Stimulated activated naive B cell treated with anti-CD40 and anti-IgM and Interleukin-4, amounts not matched to agents 10 μg/mL and 1 μg/mL and 100 μg/mL, for 72 hours (primary cell): Measurements from ENCODE around the gene ASB12.
A peak's percentile ranks its signal among the peaks of the same experiment; 100 is the strongest.
"Not testable (repeated sequence)": the region's sequence is repeated elsewhere in the genome, so short reads cannot be mapped to it uniquely, and the experiment has no call there.

ENCODE experiments used
- ATAC-seq, 2 donors: fragments of 150-1000 bp; cut with Tn5 transposase; replicated peaks; 2 replicates each; pipeline ENCODE4 v1.10.0; 2021; ENCODE audit warnings: moderate library complexity in 1 of 2
- DNase-seq: peaks from one replicate; pipeline ENCODE4 v3.0.0; 2021
- H3K27ac Mint-ChIP-seq: one replicate; pipeline ENCODE4 v1.8.0; 2022; ENCODE audit warnings: mild to moderate bottlenecking, mixed read lengths
- H3K27me3 Mint-ChIP-seq, 2 donors: one replicate each; pipeline ENCODE4 v1.8.0; 2022; ENCODE audit warnings: mixed read lengths in 2 of 2
- H3K36me3 Mint-ChIP-seq, 2 donors: one replicate each; pipeline ENCODE4 v1.8.0; 2022; ENCODE audit warnings: mixed read lengths in 2 of 2, mild to moderate bottlenecking in 1 of 2
- H3K4me1 Mint-ChIP-seq, 2 donors: one replicate each; pipeline ENCODE4 v1.8.0; 2022; ENCODE audit warnings: mixed read lengths in 2 of 2, mild to moderate bottlenecking in 1 of 2
- H3K4me3 Mint-ChIP-seq, 2 donors: one replicate each; pipeline ENCODE4 v1.8.0; 2022; ENCODE audit warnings: mild to moderate bottlenecking in 2 of 2, mixed read lengths in 2 of 2, moderate library complexity in 1 of 2
- H3K9me3 Mint-ChIP-seq, 2 donors: one replicate each; pipeline ENCODE4 v1.8.0; 2022; ENCODE audit warnings: mixed read lengths in 2 of 2, mild to moderate bottlenecking in 1 of 2

Gene ASB12, protein sequence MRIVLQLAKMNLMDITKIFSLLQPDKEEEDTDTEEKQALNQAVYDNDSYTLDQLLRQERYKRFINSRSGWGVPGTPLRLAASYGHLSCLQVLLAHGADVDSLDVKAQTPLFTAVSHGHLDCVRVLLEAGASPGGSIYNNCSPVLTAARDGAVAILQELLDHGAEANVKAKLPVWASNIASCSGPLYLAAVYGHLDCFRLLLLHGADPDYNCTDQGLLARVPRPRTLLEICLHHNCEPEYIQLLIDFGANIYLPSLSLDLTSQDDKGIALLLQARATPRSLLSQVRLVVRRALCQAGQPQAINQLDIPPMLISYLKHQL

DNA sequence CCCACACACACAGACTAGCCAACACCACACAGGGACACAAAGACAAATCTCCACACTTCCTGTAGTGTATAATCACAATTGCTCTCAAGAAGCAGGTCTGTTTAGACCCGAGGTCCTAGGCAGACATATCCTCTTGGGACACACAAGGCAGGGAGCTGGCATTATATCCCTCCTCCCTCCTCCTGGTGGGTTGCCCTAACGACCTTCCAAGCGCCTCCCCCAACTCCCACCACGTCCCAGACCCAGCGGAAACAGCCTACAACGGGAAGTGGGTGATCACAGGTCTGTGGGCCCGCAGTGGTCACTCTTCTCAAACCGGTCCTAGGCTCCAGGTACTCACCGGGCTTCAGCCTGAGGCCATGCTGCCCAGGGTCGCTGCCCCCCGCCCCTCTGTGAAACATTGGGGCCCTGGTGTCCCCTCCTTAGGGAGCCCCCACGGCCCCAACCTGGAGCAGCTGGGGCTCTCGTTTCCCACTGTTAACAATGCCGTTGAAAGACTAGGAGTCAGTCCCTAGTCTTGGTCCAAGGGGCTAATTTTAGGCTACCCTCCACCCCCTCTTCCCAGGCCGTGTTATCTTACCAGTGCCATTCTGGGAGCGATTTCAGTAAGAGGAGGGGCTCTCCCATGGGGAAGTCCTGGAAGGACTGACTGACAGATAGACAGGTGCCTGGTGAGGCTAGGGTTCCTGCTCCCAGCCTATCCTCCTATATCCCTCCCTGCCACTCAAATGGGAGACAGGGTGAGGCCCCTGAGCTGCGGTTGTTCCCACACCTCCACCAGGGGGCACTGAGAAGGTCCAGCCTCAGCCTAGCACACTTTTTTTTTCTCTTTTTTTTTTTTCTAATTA, at the start of gene ASB12:
Gene ASB12, minus strand, starts transcription at position 485 of the 848 bp plus-strand sequence. CDS start 4,957 bp downstream, outside the sequence.
- H3K4me3 Mint-ChIP-seq = no peak within 1 kb of the TSS
- H3K36me3 Mint-ChIP-seq = no peaks in the 10 kb centered on the region
- no peak for DNase-seq
- H3K4me1 Mint-ChIP-seq = no peaks in the 10 kb centered on the region
- peaks cover 6 to 10% of the 10 kb centered on the region in 2 donors for H3K9me3 Mint-ChIP-seq
- ATAC-seq = no peak
- H3K27me3 Mint-ChIP-seq = peaks cover 0 to 9% of the 10 kb centered on the region in 2 donors
- no peak within 1 kb of the TSS for H3K27ac Mint-ChIP-seq

DNA sequence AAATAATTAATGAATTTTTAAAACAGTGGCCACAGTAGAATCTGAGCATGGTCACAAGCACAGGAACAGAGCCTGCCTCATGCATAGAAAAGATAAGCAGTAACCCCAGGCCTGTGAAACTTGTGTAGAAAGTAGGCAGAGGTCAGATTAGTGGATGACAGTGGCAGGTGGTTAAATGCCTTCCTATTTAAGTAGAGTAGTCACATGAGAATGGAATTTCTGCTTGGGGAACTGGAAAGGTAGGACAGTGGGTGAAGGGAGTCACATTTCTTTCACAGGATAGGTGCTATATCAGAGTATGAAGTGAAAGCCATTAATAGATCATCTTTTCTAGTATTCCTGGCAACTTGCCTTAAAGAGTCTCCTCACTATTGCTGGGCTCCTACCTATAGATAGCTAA, 34.9 kb upstream of the ASB12 start:
- Mint-ChIP-seq H3K4me1 (no peaks in the 10 kb centered on the region), H3K27ac (no peak overlapping the region), H3K27me3 (no peaks in the 10 kb centered on the region), H3K4me3 (no peak overlapping the region), H3K36me3 (peaks cover 6 to 8% of the 10 kb centered on the region in 2 donors), H3K9me3 (no peaks in the 10 kb centered on the region)
- no peak for DNase-seq
- ATAC-seq = no peak

DNA sequence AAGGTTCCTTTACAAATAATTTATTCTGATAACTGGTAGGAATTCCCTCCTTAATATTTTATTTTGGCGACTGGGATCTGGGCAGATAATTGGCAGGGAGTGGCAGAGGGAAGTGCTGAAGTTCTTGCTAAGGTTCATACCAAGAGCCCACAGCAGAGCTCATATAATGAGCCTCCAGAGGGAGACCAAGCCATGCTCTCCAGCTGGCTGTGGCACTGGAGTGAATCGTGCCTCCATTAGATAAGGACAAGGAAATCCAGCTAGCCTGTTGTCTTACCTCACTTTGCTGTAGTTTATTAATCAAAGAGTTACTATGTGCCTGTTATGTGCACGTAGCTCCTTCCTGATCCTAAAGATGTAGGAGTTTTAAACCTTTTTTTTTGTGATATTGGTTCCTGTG, 1.3 kb downstream of the ASB12 start:
- H3K4me3 Mint-ChIP-seq = no peak overlapping the region
- no peak for ATAC-seq
- no peak overlapping the region for H3K27ac Mint-ChIP-seq
- H3K4me1 Mint-ChIP-seq = no peaks in the 10 kb centered on the region
- no peaks in the 10 kb centered on the region for H3K36me3 Mint-ChIP-seq
- DNase-seq = no peak
- peaks cover 6 to 10% of the 10 kb centered on the region in 2 donors for H3K9me3 Mint-ChIP-seq
- peaks cover 0 to 9% of the 10 kb centered on the region in 2 donors for H3K27me3 Mint-ChIP-seq

DNA sequence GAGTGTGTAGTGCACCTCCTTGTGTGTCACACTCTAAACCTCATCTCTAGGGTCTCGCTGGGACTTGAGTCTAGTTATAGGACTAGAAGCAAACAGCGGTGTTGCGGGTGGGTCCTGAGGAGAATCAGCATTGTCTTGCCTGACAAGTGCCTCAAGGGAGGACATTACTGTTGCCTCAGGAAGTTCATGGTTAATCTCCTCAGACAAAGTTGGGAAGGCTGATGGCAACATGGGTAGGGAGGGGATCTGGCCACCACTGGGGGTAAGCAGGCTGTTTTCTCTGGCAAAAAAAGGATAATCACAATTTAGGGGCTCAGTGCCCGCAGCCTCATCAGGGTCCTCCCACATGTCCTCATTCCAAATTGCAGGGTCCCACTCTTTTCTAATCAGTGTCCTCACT, 12.4 kb downstream of the ASB12 start:
- Mint-ChIP-seq H3K27me3 (no peaks in the 10 kb centered on the region), H3K27ac (no peak overlapping the region), H3K4me3 (no peak overlapping the region), H3K4me1 (peaks cover 0 to 12% of the 10 kb centered on the region in 2 donors), H3K36me3 (peaks cover 0 to 1% of the 10 kb centered on the region in 2 donors), H3K9me3 (no peaks in the 10 kb centered on the region)
- ATAC-seq (no peak), DNase-seq (no peak)

DNA sequence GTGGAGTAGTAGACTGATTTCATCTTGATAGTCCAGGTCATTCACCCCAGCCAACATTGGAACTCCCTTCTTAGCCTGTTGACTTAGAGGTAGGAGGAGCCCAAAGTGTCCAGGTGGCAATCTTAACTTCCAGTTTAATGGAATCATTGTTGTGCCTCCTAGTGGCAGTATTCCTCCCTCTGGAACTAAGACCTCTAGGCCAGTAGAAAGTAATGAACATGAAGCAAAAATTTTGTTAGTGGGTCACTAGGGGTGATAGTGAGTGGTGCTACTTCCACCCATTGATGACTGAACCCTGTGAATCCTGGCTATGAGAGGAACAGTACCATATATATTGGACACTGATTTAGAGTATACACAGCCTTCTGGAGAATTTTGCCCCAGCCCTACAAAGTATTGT, 16.4 kb downstream of the ASB12 start:
- H3K4me3 Mint-ChIP-seq, DNase-seq, H3K36me3 Mint-ChIP-seq, H3K27ac Mint-ChIP-seq, ATAC-seq, H3K9me3 Mint-ChIP-seq, H3K4me1 Mint-ChIP-seq, H3K27me3 Mint-ChIP-seq: not testable (repeated sequence)

DNA sequence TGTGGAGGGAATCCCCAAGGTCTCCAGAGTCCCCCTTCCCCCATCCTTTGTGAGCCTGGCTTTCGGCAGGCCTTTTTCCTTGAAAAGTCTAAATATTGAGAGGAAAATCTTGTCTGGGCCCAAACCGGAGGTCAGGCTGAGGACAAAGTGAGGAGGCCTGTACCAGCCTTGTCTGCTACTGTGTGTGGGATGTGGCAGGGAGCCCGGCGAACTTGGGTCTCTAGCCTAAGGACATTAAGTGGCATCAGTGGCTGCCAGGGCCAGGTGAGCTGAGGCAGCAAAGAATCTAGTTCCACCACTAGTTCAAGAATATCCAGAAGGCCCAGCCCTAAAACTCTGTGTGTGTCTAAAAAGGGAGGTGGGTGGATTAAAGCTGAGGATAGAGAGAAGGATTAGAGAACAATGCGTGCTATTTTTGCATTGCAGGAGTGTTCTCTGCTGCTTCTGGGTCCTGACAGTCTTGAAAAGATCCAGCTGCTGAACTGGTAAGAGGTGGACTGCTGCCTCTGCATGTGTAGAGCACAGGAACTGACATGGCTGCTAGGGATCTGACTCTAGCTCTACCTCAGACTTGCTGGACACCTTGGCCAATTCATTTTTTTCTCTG, 23.7 kb downstream of the ASB12 start:
- ATAC-seq (no peak), DNase-seq (no peak)
- peaks cover 5 to 17% of the 10 kb centered on the region in 2 donors for H3K4me1 Mint-ChIP-seq
- H3K27me3 Mint-ChIP-seq = no peaks in the 10 kb centered on the region
- peak overlapping the region; percentile 98 for H3K27ac Mint-ChIP-seq
- H3K9me3 Mint-ChIP-seq = no peaks in the 10 kb centered on the region
- H3K4me3 Mint-ChIP-seq = peak overlapping the region; percentile 90 to 95
- H3K36me3 Mint-ChIP-seq = no peaks in the 10 kb centered on the region

DNA sequence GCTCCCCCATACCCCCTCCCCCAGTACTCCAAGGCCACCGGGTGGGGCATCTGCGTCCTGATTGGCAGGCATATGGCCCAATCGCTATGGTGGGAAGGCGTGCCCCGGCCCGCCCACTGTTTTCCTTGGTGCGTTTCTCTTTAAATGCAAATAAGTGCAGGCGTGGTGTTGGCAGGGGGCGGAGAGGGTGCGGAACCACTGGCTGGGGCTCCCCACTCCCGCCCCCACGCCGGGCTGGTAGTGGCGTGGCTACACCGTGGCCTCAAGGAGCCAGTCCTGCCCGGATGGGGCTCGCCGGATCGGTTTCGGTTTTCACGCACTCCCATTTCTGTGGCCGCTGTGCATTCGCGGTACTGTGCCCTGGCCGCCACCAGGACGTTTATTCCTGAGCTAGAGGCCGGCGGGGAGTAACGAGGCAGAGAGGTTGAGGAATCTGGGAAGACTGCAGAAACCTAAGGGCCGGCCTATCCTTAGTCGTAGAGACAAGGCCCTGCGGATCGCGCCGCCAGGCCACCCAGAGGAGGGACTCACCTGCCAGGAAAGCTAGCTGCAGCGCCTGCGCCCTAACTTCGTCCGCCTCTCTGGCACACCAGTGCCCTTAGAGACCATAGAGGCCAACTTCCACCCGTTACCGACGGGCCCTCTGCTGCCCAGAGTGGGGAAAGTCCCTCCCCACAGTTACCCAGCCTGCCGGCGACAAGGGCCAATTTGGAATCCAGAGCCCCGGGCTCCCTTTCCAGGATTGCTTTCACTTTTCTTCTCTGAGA, 24.5 kb downstream of the ASB12 start:
- DNase-seq (peak; percentile 86), ATAC-seq (peak; percentile 86 to 89)
- Mint-ChIP-seq H3K4me3 (peak overlapping the region; percentile 90 to 95), H3K9me3 (no peaks in the 10 kb centered on the region), H3K27ac (peak overlapping the region; percentile 98), H3K27me3 (no peaks in the 10 kb centered on the region), H3K4me1 (peaks cover 5 to 17% of the 10 kb centered on the region in 2 donors), H3K36me3 (no peaks in the 10 kb centered on the region)

DNA sequence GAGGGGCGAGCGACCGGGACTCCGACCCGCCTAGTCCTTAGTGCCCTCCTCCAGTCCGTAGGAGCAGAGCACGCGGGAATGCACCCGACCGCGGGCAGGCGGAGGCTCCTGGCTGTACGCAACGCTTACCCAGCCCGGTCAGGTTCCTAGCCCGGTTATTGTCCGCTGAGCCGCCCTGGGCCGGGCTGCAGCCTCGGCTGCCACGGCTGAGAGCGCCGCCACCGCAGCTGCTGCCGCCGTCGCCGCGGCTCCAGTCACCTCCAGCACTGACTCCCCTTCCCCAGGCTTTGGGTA, 25.0 kb downstream of the ASB12 start, which contains the start of gene AMER1:
Gene AMER1, minus strand, starts transcription at position 268 of the 294 bp plus-strand sequence. CDS start 12,422 bp downstream, outside the sequence.
- Mint-ChIP-seq H3K36me3 (no peaks in the 10 kb centered on the region), H3K9me3 (no peaks in the 10 kb centered on the region), H3K4me3 (peak within 1 kb of the TSS; percentile 90 to 95), H3K4me1 (peaks cover 5 to 17% of the 10 kb centered on the region in 2 donors), H3K27ac (peak within 1 kb of the TSS; percentile 98), H3K27me3 (no peaks in the 10 kb centered on the region)
- peak; percentile 56 to 60 for ATAC-seq
- no peak for DNase-seq

DNA sequence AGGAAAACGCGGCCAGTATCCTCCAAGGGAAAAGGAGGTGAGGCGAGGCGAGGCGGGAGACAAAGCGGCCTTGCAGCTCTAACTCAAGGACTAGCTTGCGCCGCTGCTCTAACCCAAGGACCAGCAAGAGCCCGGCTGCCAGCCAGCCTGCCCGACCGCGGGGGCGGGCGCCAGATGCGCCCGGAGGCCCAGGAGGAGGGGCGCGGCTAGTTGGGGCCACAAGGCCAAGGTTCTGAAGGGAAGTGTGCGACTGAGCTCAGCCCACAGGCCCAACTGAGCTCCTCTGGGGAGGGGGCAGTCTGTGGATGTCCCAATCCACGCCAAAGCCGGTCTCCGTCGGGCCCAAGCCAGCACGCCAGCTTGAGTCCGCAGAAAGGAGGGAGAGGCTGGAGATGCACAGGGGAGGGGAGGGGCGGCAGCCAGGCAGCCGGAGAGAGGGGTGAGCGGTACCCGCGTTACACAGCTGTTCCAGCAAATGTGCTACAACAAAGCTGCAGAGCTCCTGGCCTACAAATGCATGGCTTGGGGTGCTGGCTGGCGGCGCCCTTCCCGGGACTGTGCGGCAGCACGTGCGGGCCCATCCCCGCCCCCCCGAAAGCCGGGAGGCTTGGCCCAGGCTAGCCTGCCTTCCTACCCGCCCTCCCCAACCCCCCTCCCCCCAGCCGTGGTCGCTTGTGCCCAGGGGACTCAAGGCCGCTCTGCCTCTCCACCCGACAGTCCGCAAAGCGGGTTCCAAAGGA, 25.5 kb downstream of the ASB12 start:
- peak; percentile 9 to 18 for ATAC-seq
- no peaks in the 10 kb centered on the region for H3K27me3 Mint-ChIP-seq
- peak overlapping the region; percentile 31 for H3K27ac Mint-ChIP-seq

DNA sequence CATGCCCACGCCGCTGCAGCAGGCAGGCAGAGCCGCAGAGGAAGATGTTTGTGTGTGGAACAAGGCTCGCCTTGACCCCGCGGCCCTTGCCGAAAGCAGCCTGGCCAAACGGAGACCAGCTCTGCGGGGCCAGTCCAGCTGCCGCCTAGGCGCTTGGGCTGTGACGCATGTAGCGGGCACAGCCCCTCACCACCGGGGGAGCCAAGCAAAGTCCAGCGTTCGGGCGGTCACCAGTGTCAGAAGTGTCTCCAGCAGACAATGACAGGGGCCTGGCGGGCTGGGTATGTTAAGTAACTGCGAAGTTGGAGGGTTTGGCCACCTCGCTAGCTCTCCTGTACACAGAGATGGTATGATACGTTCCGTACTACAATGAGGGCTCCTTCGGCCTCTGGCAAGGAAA, 26.2 kb downstream of the ASB12 start:
- H3K4me1 Mint-ChIP-seq = peaks cover 5 to 25% of the 10 kb centered on the region in 2 donors
- no peak for ATAC-seq
- H3K27me3 Mint-ChIP-seq = no peaks in the 10 kb centered on the region
- peak overlapping the region; percentile 78 to 80 for H3K4me3 Mint-ChIP-seq
- no peak overlapping the region for H3K27ac Mint-ChIP-seq
- no peak for DNase-seq
- H3K36me3 Mint-ChIP-seq = no peaks in the 10 kb centered on the region
- no peaks in the 10 kb centered on the region for H3K9me3 Mint-ChIP-seq

More for the DNA sequence above, 25.5 kb downstream of the ASB12 start:
- peak; percentile 10 for DNase-seq
- Mint-ChIP-seq H3K9me3 (no peaks in the 10 kb centered on the region), H3K4me1 (peaks cover 5 to 20% of the 10 kb centered on the region in 2 donors), H3K4me3 (peak overlapping the region; percentile 90 to 95), H3K36me3 (no peaks in the 10 kb centered on the region)

DNA sequence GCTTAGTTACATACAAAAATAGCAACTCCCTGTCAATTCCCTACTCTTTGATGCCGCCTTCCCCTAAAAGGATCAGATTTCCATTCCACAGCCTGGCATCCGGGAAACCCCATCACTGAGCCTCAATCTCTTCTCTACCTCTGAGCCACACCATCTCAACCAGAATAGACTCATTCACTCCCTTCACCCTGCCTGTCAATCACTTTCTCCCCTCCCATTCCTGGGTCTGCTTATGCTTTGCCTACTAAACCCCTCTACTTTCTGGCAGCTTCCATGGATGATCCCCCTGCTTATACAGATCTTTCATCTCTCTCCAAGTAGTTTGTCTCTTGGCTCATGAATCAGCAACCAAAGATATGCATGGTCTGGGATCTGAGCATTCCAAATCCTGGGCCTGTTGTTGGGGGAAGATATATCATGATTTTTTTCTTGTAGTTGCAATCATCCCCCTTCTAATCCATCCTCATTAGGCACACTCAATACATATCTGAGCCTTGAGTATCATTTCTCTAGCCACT, 27.5 kb downstream of the ASB12 start:
- no peaks in the 10 kb centered on the region for H3K36me3 Mint-ChIP-seq
- DNase-seq = no peak
- H3K27ac Mint-ChIP-seq = no peak overlapping the region
- H3K27me3 Mint-ChIP-seq = no peaks in the 10 kb centered on the region
- no peak overlapping the region for H3K4me3 Mint-ChIP-seq
- H3K9me3 Mint-ChIP-seq = no peaks in the 10 kb centered on the region
- ATAC-seq = no peak
- peaks cover 10 to 38% of the 10 kb centered on the region in 2 donors for H3K4me1 Mint-ChIP-seq

DNA sequence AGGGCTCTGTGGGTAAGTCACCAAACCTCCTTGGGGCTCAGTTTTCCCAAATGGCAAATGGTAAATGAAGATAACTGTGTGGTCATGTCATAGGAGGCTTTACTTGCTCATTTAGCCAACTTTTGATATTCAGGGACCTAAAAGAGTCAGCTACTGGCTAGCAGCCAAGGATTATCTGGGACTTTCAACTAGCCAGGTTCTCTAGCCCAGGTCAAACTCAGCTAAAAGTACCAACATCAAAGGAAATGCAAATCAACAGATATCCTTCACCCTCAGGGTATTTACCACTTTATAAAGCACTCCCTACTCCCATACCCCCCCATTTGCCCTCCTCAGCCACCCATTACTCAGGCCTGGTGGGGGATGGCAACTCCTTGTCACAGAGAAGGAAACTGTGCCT, 32.4 kb downstream of the ASB12 start:
- ATAC-seq = no peak
- H3K4me1 Mint-ChIP-seq = peaks cover 10 to 31% of the 10 kb centered on the region in 2 donors
- no peak overlapping the region for H3K27ac Mint-ChIP-seq
- peaks cover 0 to 2% of the 10 kb centered on the region in 2 donors for H3K36me3 Mint-ChIP-seq
- no peaks in the 10 kb centered on the region for H3K27me3 Mint-ChIP-seq
- no peak for DNase-seq
- H3K4me3 Mint-ChIP-seq = no peak overlapping the region
- no peaks in the 10 kb centered on the region for H3K9me3 Mint-ChIP-seq

DNA sequence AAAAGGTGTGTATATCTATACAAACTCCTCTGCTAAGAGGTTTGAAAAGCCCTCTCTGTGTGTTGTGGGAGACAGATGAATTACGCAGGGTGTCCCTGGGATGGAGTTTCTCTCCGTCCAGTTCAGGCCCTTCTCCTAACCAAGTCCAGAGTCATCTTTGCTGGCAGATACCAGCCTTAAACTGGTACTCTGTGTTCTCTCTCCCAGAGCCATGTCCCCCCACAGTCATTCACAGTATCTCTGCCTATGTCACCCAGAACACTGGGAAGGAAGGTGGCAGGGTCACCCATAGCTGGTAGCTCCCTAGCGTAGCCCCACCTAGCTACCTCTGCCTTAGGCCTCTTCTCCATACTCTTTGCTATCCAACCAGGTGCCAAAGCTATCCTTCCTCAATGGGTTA, 33.8 kb downstream of the ASB12 start:
- H3K36me3 Mint-ChIP-seq = peaks cover 4 to 6% of the 10 kb centered on the region in 2 donors
- H3K4me1 Mint-ChIP-seq = peaks cover 7 to 25% of the 10 kb centered on the region in 2 donors
- H3K27me3 Mint-ChIP-seq = no peaks in the 10 kb centered on the region
- no peaks in the 10 kb centered on the region for H3K9me3 Mint-ChIP-seq
- no peak for ATAC-seq
- no peak overlapping the region for H3K4me3 Mint-ChIP-seq
- DNase-seq = no peak
- H3K27ac Mint-ChIP-seq = no peak overlapping the region
